ENCODE results near the gene DGCR2.
"Not testable (repeated sequence)": the region's sequence is repeated elsewhere in the genome, so short reads cannot be mapped to it uniquely, and the experiment has no call there.

The DGCR2 gene

DNA sequence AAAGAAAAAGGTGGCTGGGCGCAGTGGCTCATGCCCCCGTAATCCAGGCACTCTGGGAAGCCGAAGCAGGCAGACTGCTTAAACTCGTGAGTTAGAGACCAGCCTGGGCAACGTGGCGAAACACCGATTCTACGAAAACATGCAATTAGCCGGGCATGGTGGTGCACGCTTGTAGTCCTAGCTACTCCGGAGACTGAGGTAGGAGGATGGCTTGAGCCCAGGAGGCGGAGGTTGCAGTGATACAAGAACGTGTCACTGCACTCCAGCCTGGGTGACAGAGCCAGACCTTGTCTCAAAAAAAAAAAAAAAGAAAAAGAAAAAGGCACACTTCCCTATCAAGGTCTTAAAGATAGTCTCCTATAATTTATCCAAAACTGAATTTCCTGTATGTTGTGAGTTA is 39.4 kb downstream of the DGCR2 start:
- in situ Hi-C loops (cut with MboI; ENCODE audit: low sequenced_read_pairs, unreplicated experiment): no loop called here
- TF ChIP-seq, protein P1, sequence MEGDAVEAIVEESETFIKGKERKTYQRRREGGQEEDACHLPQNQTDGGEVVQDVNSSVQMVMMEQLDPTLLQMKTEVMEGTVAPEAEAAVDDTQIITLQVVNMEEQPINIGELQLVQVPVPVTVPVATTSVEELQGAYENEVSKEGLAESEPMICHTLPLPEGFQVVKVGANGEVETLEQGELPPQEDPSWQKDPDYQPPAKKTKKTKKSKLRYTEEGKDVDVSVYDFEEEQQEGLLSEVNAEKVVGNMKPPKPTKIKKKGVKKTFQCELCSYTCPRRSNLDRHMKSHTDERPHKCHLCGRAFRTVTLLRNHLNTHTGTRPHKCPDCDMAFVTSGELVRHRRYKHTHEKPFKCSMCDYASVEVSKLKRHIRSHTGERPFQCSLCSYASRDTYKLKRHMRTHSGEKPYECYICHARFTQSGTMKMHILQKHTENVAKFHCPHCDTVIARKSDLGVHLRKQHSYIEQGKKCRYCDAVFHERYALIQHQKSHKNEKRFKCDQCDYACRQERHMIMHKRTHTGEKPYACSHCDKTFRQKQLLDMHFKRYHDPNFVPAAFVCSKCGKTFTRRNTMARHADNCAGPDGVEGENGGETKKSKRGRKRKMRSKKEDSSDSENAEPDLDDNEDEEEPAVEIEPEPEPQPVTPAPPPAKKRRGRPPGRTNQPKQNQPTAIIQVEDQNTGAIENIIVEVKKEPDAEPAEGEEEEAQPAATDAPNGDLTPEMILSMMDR (IDR thresholded peaks at IDR 0.05; ENCODE audit: borderline replicate concordance, control extremely low read depth, extremely low read depth, insufficient read depth, missing control alignments): no peak
- no peak for DNase-seq (ENCODE audit: low spot score)

DNA sequence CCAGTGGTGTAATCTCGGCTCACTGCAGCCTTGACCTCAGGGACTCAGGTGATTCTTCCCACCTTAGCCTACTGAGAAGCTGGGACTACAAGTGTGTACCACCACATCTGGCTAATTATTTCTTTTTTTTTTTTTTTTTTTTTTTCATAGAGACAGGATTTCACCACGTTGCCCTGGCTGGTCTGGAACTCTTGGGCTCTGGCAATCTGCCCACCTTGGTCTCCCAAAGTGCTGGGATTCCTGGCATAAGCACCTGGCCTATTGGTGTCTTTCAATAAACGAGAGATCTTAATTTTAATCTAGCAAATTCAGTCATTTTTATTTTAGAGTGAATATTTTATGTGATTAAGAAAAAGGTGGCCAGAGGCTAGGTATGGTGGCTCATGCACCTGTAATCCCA is 40.1 kb downstream of the DGCR2 start:
- in situ Hi-C loops (cut with MboI; ENCODE audit: low sequenced_read_pairs, unreplicated experiment): no loop called here
- DNase-seq (ENCODE audit: low spot score): no peak
- TF ChIP-seq, protein P1 (IDR thresholded peaks at IDR 0.05; ENCODE audit: borderline replicate concordance, control extremely low read depth, extremely low read depth, insufficient read depth, missing control alignments): no peak

DNA sequence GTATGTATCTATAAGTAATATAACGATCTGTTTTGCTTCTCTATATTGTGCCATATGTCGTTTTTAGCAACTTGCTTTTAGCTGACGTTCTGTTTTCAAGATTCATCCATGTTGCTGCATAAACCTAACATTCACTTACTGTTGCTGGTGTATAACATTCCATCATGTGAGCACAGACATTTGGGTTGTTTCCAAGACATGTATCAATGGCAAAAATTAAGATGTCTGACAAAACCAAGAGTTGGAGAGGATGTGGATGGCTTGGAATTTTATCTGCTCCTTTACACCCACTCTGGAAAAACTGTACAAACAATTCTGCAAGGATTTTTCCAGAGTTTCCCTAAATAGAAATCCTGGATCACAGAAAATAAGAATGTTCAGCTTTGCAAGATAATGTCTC is 40.9 kb downstream of the DGCR2 start:
- TF ChIP-seq, protein P1 (IDR thresholded peaks at IDR 0.05; ENCODE audit: borderline replicate concordance, control extremely low read depth, extremely low read depth, insufficient read depth, missing control alignments): no peak
- in situ Hi-C loops (cut with MboI; ENCODE audit: low sequenced_read_pairs, unreplicated experiment): no loop called here
- DNase-seq (ENCODE audit: low spot score): no peak

DNA sequence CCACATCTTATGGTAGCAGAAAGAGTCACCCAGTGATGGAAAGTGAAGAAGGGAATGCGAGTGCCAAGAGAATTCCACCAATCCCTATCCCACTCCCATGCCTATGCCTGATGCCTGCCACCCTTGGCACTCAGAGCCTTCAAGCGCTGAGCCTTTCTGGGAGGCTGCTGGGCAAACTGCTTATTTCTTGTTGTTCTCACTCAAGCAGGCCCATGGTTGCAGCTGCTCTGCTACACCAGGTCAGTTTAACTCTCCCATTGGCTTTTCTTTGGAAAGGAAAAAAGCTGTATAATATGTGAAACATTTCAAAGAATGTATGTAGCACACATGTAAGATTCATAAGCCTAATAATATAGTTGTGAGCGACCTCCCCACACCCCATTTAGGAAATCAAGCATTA is 41.4 kb downstream of the DGCR2 start:
- in situ Hi-C loops (cut with MboI; ENCODE audit: low sequenced_read_pairs, unreplicated experiment): no loop called here
- DNase-seq (ENCODE audit: low spot score): peak; percentile 6
- TF ChIP-seq, protein P1 (IDR thresholded peaks at IDR 0.05; ENCODE audit: borderline replicate concordance, control extremely low read depth, extremely low read depth, insufficient read depth, missing control alignments): no peak

DNA sequence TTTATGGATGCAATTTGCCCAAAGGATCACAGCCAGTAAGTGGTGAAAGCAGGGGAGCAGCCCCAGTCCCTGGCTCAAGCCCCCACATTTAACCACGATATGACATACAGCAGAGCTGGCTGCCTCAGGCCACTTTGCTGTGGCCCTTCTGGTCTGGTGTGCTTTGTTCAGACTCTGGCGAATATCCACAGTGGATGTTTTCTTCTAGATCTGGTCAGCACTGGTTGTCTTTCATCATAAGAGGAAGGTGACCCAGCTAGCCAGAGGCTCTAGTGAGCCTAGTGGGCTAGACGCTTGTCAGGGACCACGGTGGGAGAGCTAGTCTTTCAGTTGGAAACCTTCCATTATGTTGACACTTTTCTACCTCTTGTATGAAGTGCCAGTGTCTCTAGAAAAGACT is 42.5 kb downstream of the DGCR2 start:
- DNase-seq (ENCODE audit: low spot score): no peak
- in situ Hi-C loops (cut with MboI; ENCODE audit: low sequenced_read_pairs, unreplicated experiment): no loop called here

DNA sequence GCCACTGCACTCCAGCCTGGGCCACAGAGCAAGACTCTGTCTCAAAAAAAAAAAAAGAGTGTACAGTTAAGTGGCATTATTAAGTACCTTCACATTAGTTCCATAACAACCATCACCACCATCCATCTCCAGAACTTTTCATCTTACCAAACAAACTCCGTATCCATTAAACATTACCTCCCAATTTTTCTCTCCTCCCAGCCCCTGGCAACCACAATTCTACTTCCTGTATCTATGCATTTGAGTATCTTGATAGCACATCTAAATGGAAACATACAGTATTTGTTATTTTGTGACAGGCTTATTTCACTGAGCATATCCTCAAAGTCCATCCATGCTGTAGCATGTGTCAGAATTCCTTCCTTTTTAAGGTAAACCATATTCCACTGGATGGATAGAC is 46.8 kb downstream of the DGCR2 start:
- in situ Hi-C loops (cut with MboI; ENCODE audit: low sequenced_read_pairs, unreplicated experiment): no loop called here
- DNase-seq (ENCODE audit: low spot score): no peak
- TF ChIP-seq, protein P1 (IDR thresholded peaks at IDR 0.05; ENCODE audit: borderline replicate concordance, control extremely low read depth, extremely low read depth, insufficient read depth, missing control alignments): no peak

More for the DNA sequence above, 42.5 kb downstream of the DGCR2 start:
- TF ChIP-seq, protein P1 (IDR thresholded peaks at IDR 0.05; ENCODE audit: borderline replicate concordance, control extremely low read depth, extremely low read depth, insufficient read depth, missing control alignments): no peak

DNA sequence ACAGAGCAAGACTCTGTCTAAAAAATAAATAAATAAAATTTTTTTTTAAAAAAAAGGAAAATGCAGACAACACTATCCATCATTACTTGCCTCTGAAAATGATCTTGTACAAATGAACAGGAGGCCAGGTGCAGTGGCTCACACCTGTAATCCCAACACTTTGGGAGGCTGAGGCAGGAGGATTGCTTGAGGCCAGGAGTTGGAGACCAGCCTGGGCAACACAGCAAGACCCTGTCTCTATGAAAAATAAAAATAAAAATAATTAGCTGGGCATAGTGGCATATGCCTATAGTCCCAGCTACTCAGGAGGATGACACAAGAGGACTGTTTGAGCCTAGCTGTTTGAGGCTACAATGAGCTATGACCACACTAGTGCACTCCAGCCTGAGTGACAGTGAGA is 49.4 kb downstream of the DGCR2 start:
- DNase-seq (ENCODE audit: low spot score); in situ Hi-C loops (cut with MboI; ENCODE audit: low sequenced_read_pairs, unreplicated experiment): not testable (repeated sequence)

All from GM13976 (cell line).